CD4-positive, alpha-beta T cell treated with Interleukin-17A for 1 hour (primary cell): ENCODE measurements around the gene NHSL1.

Experiments used
- DNase-seq: peaks from one replicate; pipeline ENCODE4 v3.0.0-alpha.2; 2020

NHSL1 gene, protein sequence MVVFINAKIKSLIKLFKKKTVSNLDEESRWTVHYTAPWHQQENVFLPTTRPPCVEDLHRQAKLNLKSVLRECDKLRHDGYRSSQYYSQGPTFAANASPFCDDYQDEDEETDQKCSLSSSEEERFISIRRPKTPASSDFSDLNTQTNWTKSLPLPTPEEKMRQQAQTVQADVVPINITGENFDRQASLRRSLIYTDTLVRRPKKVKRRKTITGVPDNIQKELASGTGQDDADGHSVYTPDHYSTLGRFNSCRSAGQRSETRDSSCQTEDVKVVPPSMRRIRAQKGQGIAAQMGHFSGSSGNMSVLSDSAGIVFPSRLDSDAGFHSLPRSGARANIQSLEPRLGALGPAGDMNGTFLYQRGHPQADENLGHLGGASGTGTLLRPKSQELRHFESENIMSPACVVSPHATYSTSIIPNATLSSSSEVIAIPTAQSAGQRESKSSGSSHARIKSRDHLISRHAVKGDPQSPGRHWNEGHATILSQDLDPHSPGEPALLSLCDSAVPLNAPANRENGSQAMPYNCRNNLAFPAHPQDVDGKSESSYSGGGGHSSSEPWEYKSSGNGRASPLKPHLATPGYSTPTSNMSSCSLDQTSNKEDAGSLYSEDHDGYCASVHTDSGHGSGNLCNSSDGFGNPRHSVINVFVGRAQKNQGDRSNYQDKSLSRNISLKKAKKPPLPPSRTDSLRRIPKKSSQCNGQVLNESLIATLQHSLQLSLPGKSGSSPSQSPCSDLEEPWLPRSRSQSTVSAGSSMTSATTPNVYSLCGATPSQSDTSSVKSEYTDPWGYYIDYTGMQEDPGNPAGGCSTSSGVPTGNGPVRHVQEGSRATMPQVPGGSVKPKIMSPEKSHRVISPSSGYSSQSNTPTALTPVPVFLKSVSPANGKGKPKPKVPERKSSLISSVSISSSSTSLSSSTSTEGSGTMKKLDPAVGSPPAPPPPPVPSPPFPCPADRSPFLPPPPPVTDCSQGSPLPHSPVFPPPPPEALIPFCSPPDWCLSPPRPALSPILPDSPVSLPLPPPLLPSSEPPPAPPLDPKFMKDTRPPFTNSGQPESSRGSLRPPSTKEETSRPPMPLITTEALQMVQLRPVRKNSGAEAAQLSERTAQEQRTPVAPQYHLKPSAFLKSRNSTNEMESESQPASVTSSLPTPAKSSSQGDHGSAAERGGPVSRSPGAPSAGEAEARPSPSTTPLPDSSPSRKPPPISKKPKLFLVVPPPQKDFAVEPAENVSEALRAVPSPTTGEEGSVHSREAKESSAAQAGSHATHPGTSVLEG (N-terminal part only)

GRCh38 chr6:138499303-138500018 is at the start of gene NHSL1:
Gene NHSL1 (minus strand): TSS chr6:138499494. CDS start chr6:138499290, 204 bp downstream.
- DNase-seq: no peak

- DNase-seq: no peak
These were observed 47.5 kb upstream of the NHSL1 start for GRCh38 chr6:138546733-138547185.

DNA sequence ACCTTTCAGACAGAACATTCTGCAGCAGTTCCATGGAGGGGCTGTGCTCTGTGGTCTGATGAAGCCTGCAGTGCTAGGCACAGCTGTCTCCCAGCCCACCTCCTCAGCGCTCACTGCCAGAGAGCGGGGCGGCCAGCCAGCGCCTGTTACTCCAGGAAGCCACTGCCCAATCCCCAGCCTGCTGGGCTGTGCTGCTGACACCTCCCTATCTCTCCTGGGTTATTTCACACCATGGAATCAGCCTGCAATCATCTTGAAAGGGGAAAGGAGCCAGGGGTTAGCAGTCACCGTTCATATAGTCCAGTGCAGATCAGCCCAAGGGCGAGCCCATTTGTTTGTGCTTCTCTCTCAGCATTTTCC is 46.3 kb upstream of the NHSL1 start:
- DNase-seq: no peak

- DNase-seq: no peak
These were observed 45.2 kb upstream of the NHSL1 start for GRCh38 chr6:138544501-138544900.

GRCh38 chr6:138543657-138544056 is 44.4 kb upstream of the NHSL1 start:
- no peak for DNase-seq

- DNase-seq: no peak
These were observed 42.7 kb upstream of the NHSL1 start for GRCh38 chr6:138541823-138542481.

DNA sequence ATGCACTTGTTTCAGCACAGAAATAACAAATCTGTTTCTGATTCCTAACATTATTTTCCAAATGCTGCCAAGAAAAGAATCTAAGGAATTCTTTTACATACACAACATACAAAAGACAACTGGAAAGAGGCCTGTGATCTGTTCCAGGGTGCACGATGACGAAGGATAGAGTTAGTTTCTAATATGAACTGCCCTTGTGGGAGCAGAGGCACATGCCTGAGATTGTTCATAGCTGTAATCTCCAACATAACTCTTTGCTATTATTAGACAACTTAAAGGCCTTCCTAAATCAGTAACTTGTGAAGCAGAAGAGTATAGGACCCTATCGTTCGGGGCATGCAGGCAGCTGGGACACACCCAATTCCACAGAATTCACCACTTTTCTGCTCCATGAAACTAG is 41.2 kb upstream of the NHSL1 start:
- DNase-seq: no peak

DNA sequence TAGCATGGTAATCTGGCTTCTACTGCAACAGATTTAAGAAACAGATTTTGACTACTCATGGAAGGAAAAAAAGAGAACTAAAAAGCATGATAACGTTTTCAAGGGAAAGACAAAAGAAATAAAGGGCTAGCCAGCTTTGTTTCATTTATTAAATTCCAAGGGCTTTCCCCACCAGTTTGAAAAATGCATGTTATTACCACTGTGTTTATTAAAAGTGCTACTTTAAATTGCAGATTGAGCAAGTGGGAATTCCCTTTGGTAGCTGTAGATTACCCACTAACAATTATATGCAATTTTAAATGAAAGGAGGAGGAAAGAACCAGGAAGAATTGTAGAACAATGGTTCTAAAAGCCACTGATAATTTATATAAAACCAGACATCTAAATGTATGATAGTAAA is 40.6 kb upstream of the NHSL1 start:
- no peak for DNase-seq

- no peak for DNase-seq
These were observed 39.2 kb upstream of the NHSL1 start for GRCh38 chr6:138538390-138539031.

GRCh38 chr6:138537106-138537505 is 37.8 kb upstream of the NHSL1 start:
- DNase-seq: no peak

DNA sequence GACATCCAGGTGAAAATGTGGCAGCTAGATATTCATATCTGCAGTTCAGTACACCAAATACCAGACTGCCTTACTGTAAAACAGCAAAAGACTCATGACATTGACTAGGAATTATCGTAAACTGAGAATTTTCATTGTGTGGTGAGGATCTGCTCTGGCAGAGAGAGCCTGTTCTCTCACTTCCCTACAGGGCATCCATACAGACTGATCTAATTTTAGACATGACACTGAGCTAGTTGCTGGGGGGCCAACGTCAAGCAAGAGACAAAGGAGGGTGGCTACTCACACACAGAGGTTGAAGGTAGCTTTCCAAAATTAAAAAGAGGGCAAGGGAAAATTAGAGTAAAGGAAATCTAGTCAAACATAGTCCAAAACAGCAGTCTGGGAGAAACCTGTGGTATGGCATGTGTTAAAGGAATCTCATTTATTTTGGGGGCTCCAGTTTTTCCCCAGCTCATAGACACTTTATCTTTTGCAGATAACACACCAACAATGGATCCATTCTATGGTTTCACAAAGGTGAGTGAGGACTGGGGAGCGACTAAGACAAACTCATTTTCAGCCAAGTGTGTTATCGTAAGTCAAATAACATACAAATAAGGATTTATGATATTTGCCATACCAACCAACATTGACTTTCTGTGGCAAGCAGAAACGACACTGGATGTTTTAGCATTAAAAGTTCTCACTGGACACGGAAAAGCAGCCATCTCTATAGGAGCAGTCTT is 36.6 kb upstream of the NHSL1 start:
- no peak for DNase-seq

DNA sequence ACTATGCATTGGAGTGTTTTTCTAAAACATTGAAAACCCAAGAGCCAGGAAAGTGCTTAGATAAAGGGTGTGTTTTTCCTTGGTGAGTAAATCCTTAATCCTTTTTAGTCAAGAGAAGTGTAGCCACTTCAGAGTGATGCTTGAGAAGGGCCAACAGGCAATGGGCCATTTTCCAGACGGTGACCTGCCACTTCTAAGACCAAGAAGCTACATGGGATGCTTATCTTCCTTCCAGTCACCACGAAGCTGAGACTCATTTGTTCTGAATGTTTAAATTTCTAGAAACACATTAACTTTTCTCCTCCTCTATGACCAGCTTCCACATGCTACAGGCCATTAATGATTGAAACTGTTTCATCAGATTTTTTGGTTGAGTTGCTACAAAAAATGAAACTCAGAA is 34.4 kb upstream of the NHSL1 start:
- no peak for DNase-seq

DNA sequence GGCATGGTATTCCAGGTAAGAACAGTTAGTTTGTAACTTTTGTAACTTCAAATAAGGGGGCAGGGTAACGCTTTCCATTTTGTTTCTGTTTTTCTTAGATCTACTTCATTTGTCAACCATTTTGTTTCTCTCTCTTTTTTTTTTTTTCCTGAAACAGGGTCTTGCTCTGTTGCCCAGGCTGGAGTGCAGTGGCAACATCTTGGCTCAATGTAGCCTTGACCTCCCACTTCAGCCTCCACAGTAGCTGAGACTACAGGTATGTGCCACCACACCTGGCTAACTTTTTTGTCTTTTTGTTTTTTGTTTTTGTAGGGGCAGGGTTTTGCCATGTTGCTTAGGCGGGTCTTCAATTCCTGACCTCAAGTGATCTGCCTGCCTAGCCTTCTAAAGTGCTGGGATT is 32.1 kb upstream of the NHSL1 start:
- DNase-seq: no peak

- no peak for DNase-seq
These were observed 30.2 kb upstream of the NHSL1 start for GRCh38 chr6:138529478-138529877.

- DNase-seq: no peak
These were observed 29.7 kb upstream of the NHSL1 start for GRCh38 chr6:138528956-138529355.

- DNase-seq: no peak
These were observed 28.8 kb upstream of the NHSL1 start for GRCh38 chr6:138528137-138528536.

DNA sequence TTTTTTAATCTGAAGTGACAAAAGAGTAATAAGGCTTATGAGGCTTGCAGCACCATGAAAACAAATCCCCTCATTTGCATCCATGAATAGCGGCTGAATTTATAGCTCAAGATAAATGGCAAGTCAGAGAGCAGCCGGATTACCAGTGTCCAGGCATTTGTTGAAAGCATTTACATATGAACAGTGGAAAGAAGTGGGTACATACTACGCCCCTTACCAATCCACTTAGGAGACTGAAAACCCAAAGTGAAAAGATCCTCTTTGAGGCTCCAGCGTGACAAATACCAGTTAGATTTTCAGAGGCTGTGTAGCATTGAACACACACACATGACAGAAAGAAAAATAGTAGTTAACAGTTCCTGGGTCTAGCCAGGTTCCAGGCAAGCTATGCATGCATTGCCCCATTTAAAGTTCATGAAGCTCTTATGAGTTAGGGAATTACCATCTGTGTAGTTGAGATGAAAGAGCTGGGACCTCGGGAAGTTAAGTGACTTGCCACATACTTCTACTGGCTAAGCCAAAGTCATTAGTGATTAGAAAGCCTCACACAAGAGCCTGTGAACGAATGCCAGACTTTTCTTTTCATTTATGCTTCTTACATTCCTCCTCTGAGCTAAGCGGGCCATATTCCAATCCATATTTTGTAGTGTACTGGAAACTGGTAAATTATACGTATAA is 28.3 kb upstream of the NHSL1 start:
- no peak for DNase-seq

DNA sequence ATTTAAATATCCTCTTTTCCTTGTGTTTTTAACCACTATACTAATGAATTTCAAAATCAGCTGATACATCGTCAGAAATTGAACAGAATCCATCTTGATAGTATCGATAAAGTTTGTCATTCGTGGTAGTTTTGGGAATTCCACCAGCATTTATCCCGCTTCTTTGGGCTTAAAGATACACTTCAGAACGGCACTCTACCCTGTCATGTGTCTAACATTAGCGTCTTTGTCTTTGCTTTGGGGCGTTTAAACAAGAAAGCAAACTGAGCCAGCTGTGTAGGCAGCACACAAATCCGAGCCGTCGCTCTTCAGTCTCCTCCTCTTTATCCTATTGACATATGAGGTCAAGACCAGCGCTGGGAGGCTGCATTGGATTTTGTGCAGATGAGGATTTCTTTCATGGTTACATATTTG is 27.5 kb upstream of the NHSL1 start:
- no peak for DNase-seq

- no peak for DNase-seq
These were observed 26.1 kb upstream of the NHSL1 start for GRCh38 chr6:138525355-138525754.

GRCh38 chr6:138524526-138524925 is 25.2 kb upstream of the NHSL1 start:
- DNase-seq: no peak
